Stomach (tissue), 4 donors: Measurements from ENCODE around the gene HDHD2.

Experiments
- EP300 ChIP-seq: sonication (generic); formaldehyde crosslinking; IDR thresholded peaks from one replicate; pipeline ENCODE4 v1.6.1; 2017; ENCODE audit warnings: antibody characterized with exemption
- POLR2A ChIP-seq, 4 donors: fragments of 450-650 bp; IDR thresholded peaks; one replicate each; pipeline ENCODE4 v1.6.1; 2016; ENCODE audit warnings: antibody characterized with exemption in 4 of 4, control low read depth in 2 of 4, mild to moderate bottlenecking in 1 of 4, moderate library complexity in 1 of 4
- POLR2AphosphoS5 ChIP-seq, 3 donors: sonication (generic); formaldehyde crosslinking; IDR thresholded peaks; one replicate each; pipeline ENCODE4 v1.6.1; 2016; ENCODE audit warnings: antibody characterized with exemption in 3 of 3
- TF ChIP-seq, protein P1 (sequence below), 7 experiments: fragments of 450-650 bp in 4 of 7; fragments of 200-600 bp in 3 of 7; sonication (generic) in 3 of 7; IDR thresholded peaks; one replicate each; pipeline ENCODE4 v1.5.1; 2016 to 2019; ENCODE audit warnings: antibody characterized with exemption in 7 of 7, control low read depth in 2 of 7, mild to moderate bottlenecking in 1 of 7

DNA sequence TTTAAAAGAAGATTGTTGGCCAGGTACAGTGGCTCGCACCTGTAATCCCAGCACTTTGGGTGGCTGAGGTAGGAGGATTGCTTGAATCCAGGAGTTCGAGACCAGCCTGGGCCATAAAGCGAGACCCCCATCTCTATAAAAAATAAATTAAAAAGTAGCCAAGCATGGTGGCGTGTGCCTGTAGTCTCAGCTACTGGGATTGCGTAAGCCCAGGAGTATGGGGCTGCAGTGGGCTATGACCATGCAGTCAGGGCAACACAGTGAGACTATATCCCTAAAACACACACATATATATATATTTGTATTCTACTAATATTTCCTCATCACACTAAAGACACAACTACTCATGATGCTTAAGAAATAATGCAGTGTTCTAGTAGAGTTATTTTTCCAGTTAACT is 7.1 kb downstream of the HDHD2 start:
- TF ChIP-seq, protein P1, sequence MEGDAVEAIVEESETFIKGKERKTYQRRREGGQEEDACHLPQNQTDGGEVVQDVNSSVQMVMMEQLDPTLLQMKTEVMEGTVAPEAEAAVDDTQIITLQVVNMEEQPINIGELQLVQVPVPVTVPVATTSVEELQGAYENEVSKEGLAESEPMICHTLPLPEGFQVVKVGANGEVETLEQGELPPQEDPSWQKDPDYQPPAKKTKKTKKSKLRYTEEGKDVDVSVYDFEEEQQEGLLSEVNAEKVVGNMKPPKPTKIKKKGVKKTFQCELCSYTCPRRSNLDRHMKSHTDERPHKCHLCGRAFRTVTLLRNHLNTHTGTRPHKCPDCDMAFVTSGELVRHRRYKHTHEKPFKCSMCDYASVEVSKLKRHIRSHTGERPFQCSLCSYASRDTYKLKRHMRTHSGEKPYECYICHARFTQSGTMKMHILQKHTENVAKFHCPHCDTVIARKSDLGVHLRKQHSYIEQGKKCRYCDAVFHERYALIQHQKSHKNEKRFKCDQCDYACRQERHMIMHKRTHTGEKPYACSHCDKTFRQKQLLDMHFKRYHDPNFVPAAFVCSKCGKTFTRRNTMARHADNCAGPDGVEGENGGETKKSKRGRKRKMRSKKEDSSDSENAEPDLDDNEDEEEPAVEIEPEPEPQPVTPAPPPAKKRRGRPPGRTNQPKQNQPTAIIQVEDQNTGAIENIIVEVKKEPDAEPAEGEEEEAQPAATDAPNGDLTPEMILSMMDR (IDR thresholded peaks at IDR 0.05): no peak
- TF ChIP-seq POLR2A (IDR thresholded peaks at IDR 0.05): no peak
- no peak for TF ChIP-seq EP300
- TF ChIP-seq POLR2AphosphoS5 (IDR thresholded peaks at IDR 0.05): no peak
